SK-N-SH treated with all-trans-retinoic acid at 6 μM for 48 hours (cell line): Measurements from ENCODE around the gene PGP.
"Not testable (repeated sequence)": the region's sequence is repeated elsewhere in the genome, so short reads cannot be mapped to it uniquely, and the experiment has no call there.

ENCODE experiments used
- ATAC-seq: fragments of 200-7000 bp; cut with Tn5 transposase; 3 replicates; pipeline ENCODE4 v1.9.1; 2020; ENCODE audit warnings: mild to moderate bottlenecking, moderate library complexity
- ARNTL ChIP-seq: fragments of 450-650 bp; formaldehyde crosslinking; IDR thresholded peaks from 2 replicates; pipeline ENCODE4 v1.5.0; 2020; ENCODE audit warnings: low read depth, mild to moderate bottlenecking, moderate library complexity, borderline replicate concordance
- BACH2 ChIP-seq: fragments of 250-450 bp; sonication (Bioruptor Pico); IDR thresholded peaks from 2 replicates; pipeline ENCODE4 v1.9.0; 2021; ENCODE audit warnings: mild to moderate bottlenecking, borderline replicate concordance
- CSDC2 ChIP-seq: fragments of 250-450 bp; sonication (Bioruptor Pico); IDR thresholded peaks from 2 replicates; pipeline ENCODE4 v1.5.0; 2020; ENCODE audit warnings: mild to moderate bottlenecking, moderate library complexity
- CSRNP3 ChIP-seq: fragments of 250-450 bp; sonication (Bioruptor Pico); IDR thresholded peaks from 2 replicates; pipeline ENCODE4 v1.5.1; 2021; ENCODE audit warnings: mild to moderate bottlenecking, moderate library complexity
- ESRRG ChIP-seq: fragments of 250-450 bp; sonication (Bioruptor Pico); IDR thresholded peaks from 2 replicates; pipeline ENCODE4 v1.6.1; 2021; ENCODE audit warnings: mild to moderate bottlenecking
- GLIS3 ChIP-seq: fragments of 250-450 bp; sonication (Bioruptor Pico); IDR thresholded peaks from 2 replicates; pipeline ENCODE4 v1.5.0; 2020; ENCODE audit warnings: mild to moderate bottlenecking, moderate library complexity
- ISL1 ChIP-seq: fragments of 250-450 bp; sonication (Bioruptor Pico); IDR thresholded peaks from 2 replicates; pipeline ENCODE4 v2.1.2; 2022; ENCODE audit warnings: mild to moderate bottlenecking, moderate library complexity
- OSR1 ChIP-seq: fragments of 250-450 bp; sonication (Bioruptor Pico); IDR thresholded peaks from 2 replicates; pipeline ENCODE4 v1.8.0; 2022; ENCODE audit warnings: moderate library complexity, mild to moderate bottlenecking, inconsistent platforms
- POU6F1 ChIP-seq: fragments of 250-450 bp; sonication (Bioruptor Pico); IDR thresholded peaks from 2 replicates; pipeline ENCODE4 v1.8.0; 2021; ENCODE audit warnings: low read depth, mild to moderate bottlenecking, moderate library complexity, borderline replicate concordance
- PPARA ChIP-seq: fragments of 250-450 bp; sonication (Bioruptor Pico); IDR thresholded peaks from 2 replicates; pipeline ENCODE4 v1.5.0; 2020; ENCODE audit warnings: mild to moderate bottlenecking, borderline replicate concordance
- RARB ChIP-seq: fragments of 250-450 bp; sonication (Bioruptor Pico); IDR thresholded peaks from 2 replicates; pipeline ENCODE4 v1.8.0; 2021; ENCODE audit warnings: mild to moderate bottlenecking, moderate library complexity
- SNAI2 ChIP-seq: fragments of 250-450 bp; sonication (Bioruptor Pico); IDR thresholded peaks from 2 replicates; pipeline ENCODE4 v1.5.0; 2020; ENCODE audit warnings: mild to moderate bottlenecking, moderate library complexity
- TCF4 ChIP-seq: fragments of 250-450 bp; sonication (Bioruptor Pico); IDR thresholded peaks from 2 replicates; pipeline ENCODE4 v1.8.0; 2021; ENCODE audit warnings: mild to moderate bottlenecking, moderate library complexity, borderline replicate concordance
- TOX ChIP-seq: fragments of 250-450 bp; sonication (Bioruptor Pico); IDR thresholded peaks from 2 replicates; pipeline ENCODE4 v1.8.0; 2021; ENCODE audit warnings: mild to moderate bottlenecking, moderate library complexity, borderline replicate concordance
- ZC3H10 ChIP-seq: fragments of 250-450 bp; sonication (Bioruptor Pico); IDR thresholded peaks from 2 replicates; pipeline ENCODE4 v1.5.1; 2021; ENCODE audit warnings: mild to moderate bottlenecking, moderate library complexity
- ZFP3 ChIP-seq: fragments of 250-450 bp; sonication (Bioruptor Pico); IDR thresholded peaks from 2 replicates; pipeline ENCODE4 v1.5.0; 2020; ENCODE audit warnings: mild to moderate bottlenecking, moderate library complexity
- ZFP30 ChIP-seq: fragments of 450-650 bp; formaldehyde crosslinking; IDR thresholded peaks from 2 replicates; pipeline ENCODE4 v1.5.0; 2022; ENCODE audit warnings: mild to moderate bottlenecking, moderate library complexity
- ZNF565 ChIP-seq: fragments of 450-650 bp; formaldehyde crosslinking; conservative IDR thresholded peaks from 2 replicates; pipeline ENCODE4 v1.5.0; 2020; ENCODE audit warnings: low read depth, mild to moderate bottlenecking, moderate library complexity
- ZNF70 ChIP-seq: fragments of 450-650 bp; formaldehyde crosslinking; IDR thresholded peaks from 2 replicates; pipeline ENCODE4 v1.5.0; 2020; ENCODE audit warnings: mild to moderate bottlenecking, moderate library complexity
- ZNF8 ChIP-seq: fragments of 450-650 bp; formaldehyde crosslinking; IDR thresholded peaks from 2 replicates; pipeline ENCODE4 v1.5.0; 2020; ENCODE audit warnings: mild to moderate bottlenecking, moderate library complexity
- TF ChIP-seq, protein P1 (sequence below): fragments of 250-450 bp; sonication (Bioruptor Pico); IDR thresholded peaks from 2 replicates; pipeline ENCODE4 v1.5.1; 2020; ENCODE audit warnings: low read depth, mild to moderate bottlenecking, moderate library complexity
- TF ChIP-seq, protein P2 (sequence below): fragments of 250-450 bp; sonication (Bioruptor Pico); IDR thresholded peaks from 2 replicates; pipeline ENCODE4 v1.8.0; 2020; ENCODE audit warnings: mild to moderate bottlenecking, moderate library complexity, borderline replicate concordance
- TF ChIP-seq, protein P3 (sequence below): fragments of 250-450 bp; sonication (Bioruptor Pico); IDR thresholded peaks from 2 replicates; pipeline ENCODE4 v1.5.0; 2020; ENCODE audit warnings: mild to moderate bottlenecking, moderate library complexity

Gene PGP

DNA sequence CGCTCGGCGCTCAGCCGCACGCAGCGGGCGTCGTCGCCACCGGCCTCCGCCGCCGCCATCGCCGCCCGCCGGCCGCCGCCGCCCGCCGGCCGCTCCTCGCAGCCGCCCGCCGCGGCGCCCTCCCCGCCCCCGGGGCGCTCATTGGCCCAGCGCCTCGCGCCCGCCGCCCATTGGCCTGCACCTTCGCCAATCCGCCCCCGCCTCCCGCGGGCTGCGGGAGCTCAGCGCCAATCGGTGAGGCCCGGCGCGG is at the start of gene PGP:
TSS of gene PGP (minus strand) at position 122 of the 250 bp plus-strand sequence. CDS start at position 59, 63 bp downstream.
- TF ChIP-seq GLIS3 (CRISPR knock-in tag) (0 out of 2 replicates have a peak, but pooled peaks have one; percentile 33), ZFP3 (CRISPR knock-in tag) (peak; percentile 85), BACH2 (CRISPR knock-in tag) (peak; percentile 98), CSRNP3 (CRISPR knock-in tag) (no peak), SNAI2 (CRISPR knock-in tag) (peak; percentile 99), RARB (CRISPR knock-in tag) (no peak), ESRRG (CRISPR knock-in tag) (no peak), ZC3H10 (CRISPR knock-in tag) (no peak), ZNF565 (CRISPR knock-in tag) (peak; percentile 98), ISL1 (CRISPR knock-in tag) (no peak), ARNTL (CRISPR knock-in tag) (peak; percentile 94; the same call in 1 of the 2 replicates), ZNF8 (CRISPR knock-in tag) (no peak), POU6F1 (no peak), ZNF70 (CRISPR knock-in tag) (no peak; the same call in none of the 2 replicates), PPARA (CRISPR knock-in tag) (no peak; the same call in 1 of the 2 replicates), OSR1 (CRISPR knock-in tag) (no peak), CSDC2 (peak; percentile 99), TOX (CRISPR knock-in tag) (no peak), ZFP30 (CRISPR knock-in tag) (peak; percentile 80; the same call in 1 of the 2 replicates), TCF4 (no peak)
- TF ChIP-seq, protein P1, sequence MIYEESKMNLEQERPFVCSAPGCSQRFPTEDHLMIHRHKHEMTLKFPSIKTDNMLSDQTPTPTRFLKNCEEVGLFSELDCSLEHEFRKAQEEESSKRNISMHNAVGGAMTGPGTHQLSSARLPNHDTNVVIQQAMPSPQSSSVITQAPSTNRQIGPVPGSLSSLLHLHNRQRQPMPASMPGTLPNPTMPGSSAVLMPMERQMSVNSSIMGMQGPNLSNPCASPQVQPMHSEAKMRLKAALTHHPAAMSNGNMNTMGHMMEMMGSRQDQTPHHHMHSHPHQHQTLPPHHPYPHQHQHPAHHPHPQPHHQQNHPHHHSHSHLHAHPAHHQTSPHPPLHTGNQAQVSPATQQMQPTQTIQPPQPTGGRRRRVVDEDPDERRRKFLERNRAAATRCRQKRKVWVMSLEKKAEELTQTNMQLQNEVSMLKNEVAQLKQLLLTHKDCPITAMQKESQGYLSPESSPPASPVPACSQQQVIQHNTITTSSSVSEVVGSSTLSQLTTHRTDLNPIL (CRISPR knock-in tag) = no peak
- TF ChIP-seq, protein P2, sequence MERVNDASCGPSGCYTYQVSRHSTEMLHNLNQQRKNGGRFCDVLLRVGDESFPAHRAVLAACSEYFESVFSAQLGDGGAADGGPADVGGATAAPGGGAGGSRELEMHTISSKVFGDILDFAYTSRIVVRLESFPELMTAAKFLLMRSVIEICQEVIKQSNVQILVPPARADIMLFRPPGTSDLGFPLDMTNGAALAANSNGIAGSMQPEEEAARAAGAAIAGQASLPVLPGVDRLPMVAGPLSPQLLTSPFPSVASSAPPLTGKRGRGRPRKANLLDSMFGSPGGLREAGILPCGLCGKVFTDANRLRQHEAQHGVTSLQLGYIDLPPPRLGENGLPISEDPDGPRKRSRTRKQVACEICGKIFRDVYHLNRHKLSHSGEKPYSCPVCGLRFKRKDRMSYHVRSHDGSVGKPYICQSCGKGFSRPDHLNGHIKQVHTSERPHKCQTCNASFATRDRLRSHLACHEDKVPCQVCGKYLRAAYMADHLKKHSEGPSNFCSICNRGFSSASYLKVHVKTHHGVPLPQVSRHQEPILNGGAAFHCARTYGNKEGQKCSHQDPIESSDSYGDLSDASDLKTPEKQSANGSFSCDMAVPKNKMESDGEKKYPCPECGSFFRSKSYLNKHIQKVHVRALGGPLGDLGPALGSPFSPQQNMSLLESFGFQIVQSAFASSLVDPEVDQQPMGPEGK = no peak
- TF ChIP-seq, protein P3, sequence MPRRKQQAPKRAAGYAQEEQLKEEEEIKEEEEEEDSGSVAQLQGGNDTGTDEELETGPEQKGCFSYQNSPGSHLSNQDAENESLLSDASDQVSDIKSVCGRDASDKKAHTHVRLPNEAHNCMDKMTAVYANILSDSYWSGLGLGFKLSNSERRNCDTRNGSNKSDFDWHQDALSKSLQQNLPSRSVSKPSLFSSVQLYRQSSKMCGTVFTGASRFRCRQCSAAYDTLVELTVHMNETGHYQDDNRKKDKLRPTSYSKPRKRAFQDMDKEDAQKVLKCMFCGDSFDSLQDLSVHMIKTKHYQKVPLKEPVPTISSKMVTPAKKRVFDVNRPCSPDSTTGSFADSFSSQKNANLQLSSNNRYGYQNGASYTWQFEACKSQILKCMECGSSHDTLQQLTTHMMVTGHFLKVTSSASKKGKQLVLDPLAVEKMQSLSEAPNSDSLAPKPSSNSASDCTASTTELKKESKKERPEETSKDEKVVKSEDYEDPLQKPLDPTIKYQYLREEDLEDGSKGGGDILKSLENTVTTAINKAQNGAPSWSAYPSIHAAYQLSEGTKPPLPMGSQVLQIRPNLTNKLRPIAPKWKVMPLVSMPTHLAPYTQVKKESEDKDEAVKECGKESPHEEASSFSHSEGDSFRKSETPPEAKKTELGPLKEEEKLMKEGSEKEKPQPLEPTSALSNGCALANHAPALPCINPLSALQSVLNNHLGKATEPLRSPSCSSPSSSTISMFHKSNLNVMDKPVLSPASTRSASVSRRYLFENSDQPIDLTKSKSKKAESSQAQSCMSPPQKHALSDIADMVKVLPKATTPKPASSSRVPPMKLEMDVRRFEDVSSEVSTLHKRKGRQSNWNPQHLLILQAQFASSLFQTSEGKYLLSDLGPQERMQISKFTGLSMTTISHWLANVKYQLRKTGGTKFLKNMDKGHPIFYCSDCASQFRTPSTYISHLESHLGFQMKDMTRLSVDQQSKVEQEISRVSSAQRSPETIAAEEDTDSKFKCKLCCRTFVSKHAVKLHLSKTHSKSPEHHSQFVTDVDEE (CRISPR knock-in tag) = peak; percentile 100
- ATAC-seq = peak; percentile 78; the same call in 2 of the 3 replicates

DNA sequence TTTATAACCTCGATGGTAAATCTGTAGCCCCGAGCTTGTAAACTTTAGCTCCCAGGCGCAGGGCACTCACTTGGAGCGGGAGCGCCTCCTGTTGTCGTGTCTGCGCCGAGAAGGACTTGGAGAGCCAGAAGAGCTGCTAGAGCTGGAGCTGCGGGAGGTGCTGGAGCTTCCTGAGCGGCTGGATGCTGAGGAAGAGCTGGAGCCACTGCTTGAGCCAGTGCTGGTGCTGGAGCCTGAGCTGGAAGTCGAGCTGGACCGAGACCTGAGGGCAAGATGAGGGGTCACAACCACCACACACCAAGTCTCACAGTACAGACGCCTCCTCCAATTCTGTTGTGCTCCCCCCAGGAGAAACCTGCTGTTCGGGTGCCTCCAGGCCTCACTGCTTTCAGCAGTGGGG is 48.4 kb upstream of the PGP start:
- ATAC-seq = not testable (repeated sequence)

GRCh38 chr16:2260250-2260649 is 45.6 kb upstream of the PGP start:
- ATAC-seq = no peak
- TF ChIP-seq PPARA (CRISPR knock-in tag) (no peak), ESRRG (CRISPR knock-in tag) (no peak), BACH2 (CRISPR knock-in tag) (no peak), ZFP3 (CRISPR knock-in tag) (no peak), POU6F1 (no peak), TOX (CRISPR knock-in tag) (no peak), ZFP30 (CRISPR knock-in tag) (no peak), ZC3H10 (CRISPR knock-in tag) (no peak), ZNF565 (CRISPR knock-in tag) (no peak), GLIS3 (CRISPR knock-in tag) (no peak), ARNTL (CRISPR knock-in tag) (no peak), RARB (CRISPR knock-in tag) (no peak)
- TF ChIP-seq, protein P2 = no peak
